MM.1S (cell line): ENCODE data around the gene APOE.

ENCODE experiments used
- DNase-seq: peaks from one replicate; pipeline ENCODE4 v3.0.0-alpha.2; 2015
- H2AFZ ChIP-seq: fragments of 300-600 bp; sonication (generic); 2 replicates; pipeline ENCODE4 v1.6.0; 2016; ENCODE audit warnings: antibody characterized with exemption, low read length
- H3F3A ChIP-seq: fragments of 300-600 bp; sonication (generic); 2 replicates; pipeline ENCODE4 v1.6.1; 2016; ENCODE audit warnings: mild to moderate bottlenecking, antibody characterized with exemption, low read length, moderate library complexity, mixed read lengths; ENCODE audit not compliant: insufficient read depth
- H3K27ac ChIP-seq: fragments of 300-600 bp; sonication (generic); 2 replicates; pipeline ENCODE4 v1.5.1; 2016; ENCODE audit warnings: mild to moderate bottlenecking, low read length
- H3K27me3 ChIP-seq: fragments of 300-600 bp; sonication (generic); replicated peaks from 2 replicates; pipeline ENCODE4 v1.6.0; 2016; ENCODE audit warnings: low read length; ENCODE audit not compliant: insufficient read depth
- H3K36me3 ChIP-seq: fragments of 300-600 bp; sonication (generic); replicated peaks from 2 replicates; pipeline ENCODE4 v1.6.1; 2016; ENCODE audit warnings: mild to moderate bottlenecking, low read length, mixed read lengths; ENCODE audit not compliant: insufficient read depth
- H3K4me1 ChIP-seq: fragments of 300-600 bp; sonication (generic); 2 replicates; pipeline ENCODE4 v1.6.1; 2016; ENCODE audit warnings: low read length, mixed read lengths
- H3K4me2 ChIP-seq: fragments of 300-600 bp; sonication (generic); 2 replicates; pipeline ENCODE4 v1.6.0; 2016; ENCODE audit warnings: low read depth, low read length
- H3K4me3 ChIP-seq: fragments of 300-600 bp; sonication (generic); 2 replicates; pipeline ENCODE4 v1.5.1; 2016; ENCODE audit warnings: low read length, mixed read lengths
- H3K79me2 ChIP-seq: fragments of 300-600 bp; sonication (generic); 2 replicates; pipeline ENCODE4 v1.6.1; 2016; ENCODE audit warnings: mixed run types, low read length, mixed read lengths
- H3K9ac ChIP-seq: fragments of 300-600 bp; sonication (generic); 2 replicates; pipeline ENCODE4 v1.6.1; 2016; ENCODE audit warnings: low read length, mixed read lengths
- H3K9me2 ChIP-seq: fragments of 300-600 bp; sonication (generic); replicated peaks from 2 replicates; pipeline ENCODE4 v1.6.1; 2016; ENCODE audit warnings: mild to moderate bottlenecking, low read length, mixed read lengths; ENCODE audit not compliant: insufficient read depth
- H3K9me3 ChIP-seq: fragments of 300-600 bp; sonication (generic); replicated peaks from 2 replicates; pipeline ENCODE4 v1.6.1; 2016; ENCODE audit warnings: mild to moderate bottlenecking, low read length, mixed read lengths; ENCODE audit not compliant: insufficient read depth
- H4K20me1 ChIP-seq: fragments of 300-600 bp; sonication (generic); 2 replicates; pipeline ENCODE4 v1.6.1; 2016; ENCODE audit warnings: mild to moderate bottlenecking, low read length, moderate library complexity, mixed read lengths; ENCODE audit not compliant: insufficient read depth
- CTCF ChIP-seq: fragments of 300-600 bp; sonication (generic); IDR thresholded peaks from 2 replicates; pipeline ENCODE4 v1.5.1; 2016; ENCODE audit warnings: antibody characterized with exemption, low read length, mixed read lengths
- EZH2 ChIP-seq: fragments of 300-600 bp; sonication (generic); optimal IDR thresholded peaks from 2 replicates; pipeline ENCODE3; 2017; ENCODE audit warnings: low read depth, mild to moderate bottlenecking, antibody characterized with exemption, low read length, mixed read lengths
- EZH2phosphoT487 ChIP-seq: fragments of 300-600 bp; sonication (generic); IDR thresholded peaks from 2 replicates; pipeline ENCODE4 v1.6.1; 2018; ENCODE audit warnings: antibody characterized with exemption, low read length

APOE gene

GRCh38 chr19:44930088-44930487 is 24.5 kb downstream of the APOE start:
- Histone ChIP-seq H3K27me3 (peaks cover 10% of the 10 kb centered on the region), H3K9me3 (no peaks in the 10 kb centered on the region), H3K36me3 (no peaks in the 10 kb centered on the region), H3K79me2 (no peaks in the 10 kb centered on the region), H3K27ac (no peak overlapping the region), H4K20me1 (no peaks in the 10 kb centered on the region), H3K9ac (no peak overlapping the region), H3K4me3 (no peak overlapping the region), H3F3A (no peaks in the 10 kb centered on the region), H3K4me2 (no peak overlapping the region), H3K9me2 (no peaks in the 10 kb centered on the region), H3K4me1 (no peaks in the 10 kb centered on the region), H2AFZ (no peak overlapping the region)
- no peak for DNase-seq
- TF ChIP-seq EZH2phosphoT487 (no peak), CTCF (no peak), EZH2 (no peak)

- no peak overlapping the region for H3K4me2 ChIP-seq
- no peaks in the 10 kb centered on the region for H3K9me3 ChIP-seq
- H3K27me3 ChIP-seq = peaks cover 4% of the 10 kb centered on the region
- no peak overlapping the region for H3K27ac ChIP-seq
- H3F3A ChIP-seq = no peaks in the 10 kb centered on the region
- TF ChIP-seq EZH2 (no peak), CTCF (no peak)
- H3K9me2 ChIP-seq = no peaks in the 10 kb centered on the region
- no peaks in the 10 kb centered on the region for H3K36me3 ChIP-seq
- H3K9ac ChIP-seq = no peak overlapping the region
- H3K4me1 ChIP-seq = no peaks in the 10 kb centered on the region
- no peak overlapping the region for H3K4me3 ChIP-seq
- no peaks in the 10 kb centered on the region for H3K79me2 ChIP-seq
- no peak overlapping the region for H2AFZ ChIP-seq
- DNase-seq = no peak
- no peaks in the 10 kb centered on the region for H4K20me1 ChIP-seq
These were observed 25.9 kb downstream of the APOE start for GRCh38 chr19:44931541-44931940.

GRCh38 chr19:44939668-44940067 is 34.1 kb downstream of the APOE start:
- Histone ChIP-seq H3K4me1 (no peaks in the 10 kb centered on the region), H3K4me3 (no peak overlapping the region), H3K27me3 (peaks cover 4% of the 10 kb centered on the region; the same call in 1 of the 2 replicates), H3F3A (no peaks in the 10 kb centered on the region), H4K20me1 (no peaks in the 10 kb centered on the region), H3K4me2 (no peak overlapping the region), H3K9ac (no peak overlapping the region), H3K36me3 (no peaks in the 10 kb centered on the region), H3K79me2 (no peaks in the 10 kb centered on the region), H2AFZ (no peak overlapping the region), H3K9me2 (no peaks in the 10 kb centered on the region), H3K9me3 (no peaks in the 10 kb centered on the region), H3K27ac (no peak overlapping the region)
- no peak for TF ChIP-seq EZH2phosphoT487
- TF ChIP-seq EZH2 = no peak
- no peak for TF ChIP-seq CTCF
- no peak for DNase-seq

GRCh38 chr19:44942067-44942571 is 36.5 kb downstream of the APOE start, which contains the start of gene APOC4:
APOC4 (plus strand) TSS chr19:44942237; CDS start chr19:44942278, 41 bp downstream.
- H2AFZ ChIP-seq = no peak within 1 kb of the TSS
- no peaks in the 10 kb centered on the region for H3K9me2 ChIP-seq
- H3K27ac ChIP-seq = no peak within 1 kb of the TSS
- H3K4me3 ChIP-seq = no peak within 1 kb of the TSS
- no peak for DNase-seq
- H3K36me3 ChIP-seq = no peaks in the 10 kb centered on the region
- no peak within 1 kb of the TSS for H3K4me2 ChIP-seq
- no peak for TF ChIP-seq CTCF
- TF ChIP-seq EZH2 = no peak
- TF ChIP-seq EZH2phosphoT487 = no peak
- no peaks in the 10 kb centered on the region for H3K9me3 ChIP-seq
- H4K20me1 ChIP-seq = no peaks in the 10 kb centered on the region
- H3K27me3 ChIP-seq = no peaks in the 10 kb centered on the region
- H3K79me2 ChIP-seq = no peaks in the 10 kb centered on the region
- H3K9ac ChIP-seq = no peak within 1 kb of the TSS
- H3K4me1 ChIP-seq = no peaks in the 10 kb centered on the region
- H3F3A ChIP-seq = no peaks in the 10 kb centered on the region
